Right cardiac atrium (tissue), 5 donors: ENCODE data around the gene EIF3B. TPM values are rescaled to one million over a fixed set of nuclear protein-coding genes. Genes with fewer than 3 reads are reported as not detected.
"Not testable (repeated sequence)": the region's sequence is repeated elsewhere in the genome, so short reads cannot be mapped to it uniquely, and the experiment has no call there.

Experiments used
- ATAC-seq, 2 donors: fragments of 200-7000 bp; cut with Tn5 transposase; one replicate each; pipeline versions ENCODE4 v1.8.0 to v1.9.1; 2020; ENCODE audit warnings: moderate library complexity in 2 of 2, mild to moderate bottlenecking in 1 of 2
- DNase-seq, 3 donors: peaks; one replicate each; pipeline ENCODE4 v3.0.0-alpha.2; 2020
- H3K27ac ChIP-seq: one replicate; pipeline ENCODE4 v1.5.1; 2013; ENCODE audit warnings: mild to moderate bottlenecking, low read length, control low read depth, moderate library complexity
- H3K27me3 ChIP-seq: one replicate; pipeline ENCODE4 v1.6.1; 2013; ENCODE audit not compliant: control insufficient read depth, insufficient read depth
- H3K4me1 ChIP-seq: one replicate; pipeline ENCODE4 v1.6.1; 2013; ENCODE audit warnings: low read length; ENCODE audit not compliant: control insufficient read depth, insufficient read depth
- H3K4me3 ChIP-seq: one replicate; pipeline ENCODE4 v1.5.1; 2013; ENCODE audit warnings: low read length, control low read depth
- H3K9me3 ChIP-seq: one replicate; pipeline ENCODE4 v1.6.1; 2013; ENCODE audit warnings: low read length; ENCODE audit not compliant: control insufficient read depth
- WGBS: extraction: QIAGEN DNeasy Blood & Tissue Kit; methylation state at CpG from one replicate; pipeline ENCODE4 v1.1.7; 2013; 5-methylcytosine and 5-hydroxymethylcytosine counted together
- intact Hi-C, 4 donors: fragments of 100-400 bp; cut with DNase I; formaldehyde crosslinking; loops; one replicate each; pipeline versions ENCODE4 v1.11.0 to v1.14.0; 2022 to 2023
- polyA plus RNA-seq: library from polyadenylated mRNA; stranded (reverse); fragments of 200-250 nt; gene quantifications from one replicate; pipeline ENCODE4 v1.2.3, GENCODE V29; 2013
- total RNA-seq, 4 donors: library from RNA; stranded (reverse); fragmentation: NEBNext Ultra II Directional; extraction: Animal tissue kit (Norgen Biotek cat#: 25700); gene quantifications; one replicate each; pipeline ENCODE4 v1.2.1, GENCODE V29; 2021
- donor health status: healthy with polysubstance abuse.
- donor health status: DM: no; HTN: yes; CAD: no.
- donor health status: DM: no; HTN: no; CAD: no.
- donor health status: DM: no; HTN: yes; CAD: no; lungs with severe emphysema.
- donor health status: DM: yes; HTN: yes; CAD: no.

EIF3B gene
- total and polyA plus RNA-seq, 5 donors = 40.7 to 81.7 (median 67.5) TPM

GRCh38 chr7:2315787-2316186, 38.8 kb upstream of the EIF3B start:
- 87% methylated on average over 1 of the region's 1 CpG for WGBS
- Histone ChIP-seq H3K4me1 (no peaks in the 10 kb centered on the region), H3K27ac (no peak overlapping the region), H3K4me3 (no peak overlapping the region), H3K27me3 (no peaks in the 10 kb centered on the region), H3K9me3 (no peaks in the 10 kb centered on the region)
- intact Hi-C loops = no loop called here
- DNase-seq (no peak), ATAC-seq (no peak)

GRCh38 chr7:2316578-2316977, 38.0 kb upstream of the EIF3B start:
- 93% methylated on average over 1 of the region's 1 CpG for WGBS
- intact Hi-C loops = no loop called here
- no peak for DNase-seq
- no peaks in the 10 kb centered on the region for H3K9me3 ChIP-seq
- no peaks in the 10 kb centered on the region for H3K27me3 ChIP-seq
- no peaks in the 10 kb centered on the region for H3K4me1 ChIP-seq
- no peak for ATAC-seq
- H3K4me3 ChIP-seq = no peak overlapping the region
- H3K27ac ChIP-seq = no peak overlapping the region

DNA sequence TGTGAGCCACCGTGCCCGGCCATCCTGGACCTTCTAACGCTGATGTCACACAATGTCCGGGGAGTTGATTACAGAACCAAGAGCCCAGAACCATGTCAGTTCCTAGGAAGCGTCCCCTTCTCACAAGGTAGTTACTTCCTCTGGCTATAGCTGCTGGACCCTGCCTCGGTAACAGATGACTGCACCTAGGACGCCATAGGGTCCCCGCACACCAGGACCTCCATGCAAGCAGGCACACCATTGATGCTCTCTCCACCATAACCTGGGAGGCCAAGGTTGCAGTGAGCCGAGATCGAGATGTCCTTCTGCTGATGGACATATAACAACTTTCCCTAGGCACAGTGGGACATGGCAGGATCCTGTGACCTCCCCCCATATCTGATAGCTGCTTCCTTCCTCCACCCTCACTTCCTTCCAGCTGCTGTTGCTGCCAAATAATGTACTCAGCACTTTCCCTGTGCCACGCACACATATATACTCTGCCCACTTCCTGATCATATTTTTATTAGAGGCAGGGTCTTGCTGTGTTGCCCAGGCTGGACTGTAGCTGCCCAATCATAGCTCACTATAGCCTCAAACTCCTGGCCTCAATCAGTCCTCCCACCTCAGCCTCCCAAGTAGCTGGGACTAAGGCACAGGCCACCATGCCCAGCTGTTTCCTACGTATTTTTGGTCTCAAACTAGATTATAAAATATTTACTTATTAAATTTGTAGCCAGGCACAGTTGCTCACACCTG, 36.9 kb upstream of the EIF3B start:
- intact Hi-C loops = no loop called here
- 80% methylated on average over 12 of the region's 12 CpGs for WGBS
- DNase-seq (no peak), ATAC-seq (no peak)
- H3K27me3 ChIP-seq = no peaks in the 10 kb centered on the region
- H3K4me3 ChIP-seq = no peak overlapping the region
- H3K27ac ChIP-seq = no peak overlapping the region
- no peaks in the 10 kb centered on the region for H3K9me3 ChIP-seq
- no peaks in the 10 kb centered on the region for H3K4me1 ChIP-seq

- H3K27me3 ChIP-seq = no peaks in the 10 kb centered on the region
- no peak for DNase-seq
- H3K9me3 ChIP-seq = no peaks in the 10 kb centered on the region
- no peak for ATAC-seq
- no peak overlapping the region for H3K4me3 ChIP-seq
- 44% methylated on average over 11 of the region's 11 CpGs for WGBS
- no peak overlapping the region for H3K27ac ChIP-seq
- intact Hi-C loops = no loop called here
- H3K4me1 ChIP-seq = no peaks in the 10 kb centered on the region
These were observed 33.6 kb upstream of the EIF3B start for GRCh38 chr7:2321020-2321419.

GRCh38 chr7:2325162-2325561, 29.5 kb upstream of the EIF3B start:
- no peak for DNase-seq
- WGBS = 50% methylated on average over 4 of the region's 4 CpGs
- no peak overlapping the region for H3K4me3 ChIP-seq
- H3K27ac ChIP-seq = no peak overlapping the region
- ATAC-seq = peak in 1 of 2 donors; percentile 35
- intact Hi-C loops = no loop called here
- H3K4me1 ChIP-seq = no peaks in the 10 kb centered on the region
- H3K9me3 ChIP-seq = no peaks in the 10 kb centered on the region
- no peaks in the 10 kb centered on the region for H3K27me3 ChIP-seq

DNA sequence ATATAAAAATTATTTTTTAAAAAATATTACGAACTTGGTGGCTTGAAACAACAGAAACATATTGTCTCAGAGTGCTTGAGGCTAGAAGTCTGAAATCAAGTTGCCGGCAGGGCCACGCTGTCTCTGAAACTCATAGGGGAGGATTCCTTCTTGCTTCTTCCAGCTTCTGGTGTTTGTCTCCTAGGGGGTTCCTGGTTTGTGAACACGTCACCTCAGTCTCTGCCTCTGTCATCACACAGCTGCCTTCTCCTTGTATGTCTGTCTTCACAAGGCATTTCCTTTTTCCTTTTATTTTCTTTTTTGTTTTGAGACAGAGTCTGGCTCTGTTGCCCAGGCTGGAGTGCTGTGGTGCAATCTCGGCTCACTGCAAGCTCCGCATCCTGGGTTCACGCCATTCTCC, 27.7 kb upstream of the EIF3B start:
- 83% methylated on average over 7 of the region's 7 CpGs for WGBS
- DNase-seq = no peak
- ATAC-seq = peak in 1 of 2 donors; percentile 23
- Histone ChIP-seq H3K27ac (no peak overlapping the region), H3K9me3 (no peaks in the 10 kb centered on the region), H3K4me1 (no peaks in the 10 kb centered on the region), H3K4me3 (no peak overlapping the region), H3K27me3 (no peaks in the 10 kb centered on the region)
- intact Hi-C loops = no loop called here

- no peaks in the 10 kb centered on the region for H3K27me3 ChIP-seq
- 92% methylated on average over 2 of the region's 2 CpGs for WGBS
- intact Hi-C loops = loop anchor here in 1 of 4 donors (10.0 kb wide), 1 partner anchor 76 kb away; no protein-coding TSS in a partner anchor
- no peak overlapping the region for H3K27ac ChIP-seq
- no peak overlapping the region for H3K4me3 ChIP-seq
- H3K9me3 ChIP-seq = no peaks in the 10 kb centered on the region
- ATAC-seq (no peak), DNase-seq (no peak)
- H3K4me1 ChIP-seq = no peaks in the 10 kb centered on the region
These were observed 24.1 kb upstream of the EIF3B start for GRCh38 chr7:2330493-2330892.

- Histone ChIP-seq H3K4me1 (no peaks in the 10 kb centered on the region), H3K27ac (no peak overlapping the region), H3K4me3 (no peak overlapping the region), H3K9me3 (no peaks in the 10 kb centered on the region), H3K27me3 (no peaks in the 10 kb centered on the region)
- DNase-seq (no peak), ATAC-seq (no peak)
- WGBS = 95% methylated on average over 6 of the region's 6 CpGs
- intact Hi-C loops = loop anchor here in 1 of 4 donors (10.0 kb wide), 1 partner anchor 77 kb away; no protein-coding TSS in a partner anchor
These were observed 22.9 kb upstream of the EIF3B start for GRCh38 chr7:2331707-2332106.

DNA sequence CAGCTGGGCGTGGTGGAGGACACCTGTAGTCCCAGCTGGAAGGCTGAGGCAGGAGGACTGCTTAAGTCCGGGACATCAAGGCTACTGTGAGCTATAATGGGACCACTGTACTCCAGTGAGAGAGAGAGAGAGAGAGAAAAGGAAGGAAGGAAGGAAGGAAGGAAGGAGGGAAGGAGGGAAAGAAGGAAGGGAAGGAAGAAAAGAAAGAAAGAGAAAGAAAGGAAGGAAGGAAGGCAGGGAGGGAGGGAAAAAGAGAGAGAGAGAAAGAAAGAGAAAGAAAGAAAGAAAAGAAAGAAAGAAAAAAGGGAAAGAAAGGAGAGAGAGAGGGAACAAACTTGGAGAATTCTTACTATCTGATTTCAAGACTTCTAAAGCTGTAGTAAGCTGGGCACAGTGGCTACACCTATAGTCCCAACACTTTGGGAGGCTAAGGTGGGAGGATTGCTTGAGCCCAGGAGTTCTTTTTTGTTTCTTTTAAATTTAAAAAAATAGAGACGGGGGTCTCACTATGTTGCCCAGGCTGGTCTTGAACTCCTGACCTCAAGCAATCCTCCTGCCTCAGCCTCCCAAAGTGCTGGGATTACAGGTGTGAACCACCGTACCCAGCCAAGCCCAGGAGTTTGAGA, 21.9 kb upstream of the EIF3B start:
- intact Hi-C loops = loop anchor here in 1 of 4 donors (10.0 kb wide), 1 partner anchor 78 kb away; no protein-coding TSS in a partner anchor
- H3K27me3 ChIP-seq, H3K27ac ChIP-seq, H3K9me3 ChIP-seq, H3K4me3 ChIP-seq, ATAC-seq, DNase-seq, H3K4me1 ChIP-seq: not testable (repeated sequence)
- WGBS = 94% methylated on average over 4 of the region's 4 CpGs

DNA sequence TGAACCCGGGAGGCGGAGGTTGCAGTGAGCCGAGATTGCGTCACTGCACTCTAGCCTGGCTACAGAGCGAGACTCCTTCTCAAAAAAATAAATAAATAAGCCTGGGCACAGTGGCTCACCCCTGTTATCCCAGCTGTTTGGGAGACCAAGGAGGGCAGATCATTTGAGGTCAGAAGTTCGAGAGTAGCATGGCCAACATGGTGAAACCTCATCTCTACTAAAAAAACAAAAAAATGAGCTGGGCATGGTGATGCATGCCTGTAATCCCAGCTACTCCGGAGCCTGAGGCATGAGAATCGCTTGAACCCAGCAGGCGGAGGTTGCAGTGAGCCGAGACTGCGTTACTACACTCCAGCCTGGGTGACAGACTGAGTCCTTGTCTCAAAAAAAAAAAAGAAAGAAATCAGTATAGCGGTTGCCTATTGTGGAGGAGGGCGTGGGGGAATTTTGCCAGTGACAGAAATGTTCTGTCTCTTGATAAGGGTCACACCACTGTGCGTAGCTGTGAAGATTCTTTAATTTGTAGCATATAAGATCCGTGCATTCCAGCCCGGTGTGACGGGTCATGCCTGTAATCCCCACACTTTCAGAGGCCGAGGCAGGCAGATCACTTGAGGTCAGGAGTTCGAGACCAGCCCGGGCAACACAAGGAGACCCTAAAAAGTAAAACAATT, 17.9 kb upstream of the EIF3B start:
- 79% methylated on average over 20 of the region's 20 CpGs for WGBS
- no peak for DNase-seq
- Histone ChIP-seq H3K4me3 (no peak overlapping the region), H3K9me3 (no peaks in the 10 kb centered on the region), H3K4me1 (no peaks in the 10 kb centered on the region), H3K27me3 (no peaks in the 10 kb centered on the region), H3K27ac (no peak overlapping the region)
- ATAC-seq = no peak
- intact Hi-C loops = loop anchor here in 1 of 4 donors (10.0 kb wide), 1 partner anchor 82 kb away; no protein-coding TSS in a partner anchor
